Liver (tissue), 9 donors: Measurements from ENCODE around the gene RHBDF2. TPM values are rescaled to one million over a fixed set of nuclear protein-coding genes. Genes with fewer than 3 reads are reported as not detected.

Source experiments
- DNase-seq: peaks from one replicate; pipeline ENCODE4 v3.0.0-alpha.2; 2017; ENCODE audit warnings: low spot score
- H3K27ac ChIP-seq, 2 donors: one replicate each; pipeline ENCODE4 v1.7.0; 2013; ENCODE audit warnings: inconsistent platforms in 2 of 2, low read length in 2 of 2, control low read depth in 1 of 2, low read depth in 1 of 2, mild to moderate bottlenecking in 1 of 2
- H3K27me3 ChIP-seq, 4 donors: one replicate each; pipeline versions ENCODE4 v1.6.1 to v1.7.0; 2013; ENCODE audit warnings: low read length in 3 of 4, inconsistent platforms in 1 of 4, mild to moderate bottlenecking in 1 of 4, moderate library complexity in 1 of 4; ENCODE audit not compliant: control insufficient read depth in 4 of 4, insufficient read depth in 4 of 4
- H3K36me3 ChIP-seq, 4 donors: one replicate each; pipeline versions ENCODE4 v1.6.1 to v1.7.0; 2013; ENCODE audit warnings: low read length in 3 of 4, mild to moderate bottlenecking in 3 of 4, low read depth in 1 of 4, moderate library complexity in 1 of 4; ENCODE audit not compliant: control insufficient read depth in 4 of 4, insufficient read depth in 3 of 4
- H3K4me1 ChIP-seq, 4 donors: one replicate each; pipeline versions ENCODE4 v1.6.1 to v1.7.0; 2013; ENCODE audit warnings: low read length in 3 of 4, mild to moderate bottlenecking in 3 of 4, moderate library complexity in 1 of 4; ENCODE audit not compliant: control insufficient read depth in 4 of 4, insufficient read depth in 4 of 4
- H3K4me3 ChIP-seq, 3 donors: one replicate each; pipeline versions ENCODE4 v1.6.1 to v1.7.0; 2013; ENCODE audit warnings: low read length in 3 of 3, control low read depth in 1 of 3, low read depth in 1 of 3, mild to moderate bottlenecking in 1 of 3
- H3K9ac ChIP-seq, 2 donors: one replicate each; pipeline ENCODE4 v1.7.0; 2013; ENCODE audit warnings: low read length in 2 of 2, mild to moderate bottlenecking in 2 of 2, moderate library complexity in 2 of 2, control low read depth in 1 of 2, low read depth in 1 of 2
- H3K9me3 ChIP-seq, 4 donors: one replicate each; pipeline versions ENCODE4 v1.6.1 to v1.7.0; 2013; ENCODE audit warnings: low read length in 3 of 4; ENCODE audit not compliant: control insufficient read depth in 4 of 4
- EGR1 ChIP-seq, 2 donors: IDR thresholded peaks; 2 replicates each; pipeline ENCODE4 v1.6.1; 2016 to 2018; ENCODE audit warnings: antibody characterized with exemption in 2 of 2, low read depth in 2 of 2
- FOXA1 ChIP-seq: IDR thresholded peaks from 2 replicates; pipeline ENCODE4 v1.6.1; 2016; ENCODE audit warnings: antibody characterized with exemption
- FOXA2 ChIP-seq: IDR thresholded peaks from 2 replicates; pipeline ENCODE4 v1.6.1; 2016; ENCODE audit warnings: antibody characterized with exemption
- GABPA ChIP-seq, 2 donors: IDR thresholded peaks in 1 of 2; conservative IDR thresholded peaks in 1 of 2; 2 replicates each; pipeline ENCODE4 v1.6.1; 2016; ENCODE audit warnings: antibody characterized with exemption in 2 of 2, mild to moderate bottlenecking in 1 of 2, moderate library complexity in 1 of 2
- HNF4A ChIP-seq, 2 donors: conservative IDR thresholded peaks; 2 replicates each; pipeline ENCODE4 v1.6.1; 2016; ENCODE audit warnings: antibody characterized with exemption in 2 of 2, mild to moderate bottlenecking in 2 of 2
- HNF4G ChIP-seq: IDR thresholded peaks from 2 replicates; pipeline ENCODE4 v1.6.1; 2016; ENCODE audit warnings: antibody characterized with exemption
- JUND ChIP-seq, 2 donors: IDR thresholded peaks; 2 replicates each; pipeline ENCODE4 v1.6.1; 2016; ENCODE audit warnings: antibody characterized with exemption in 2 of 2
- NR2F2 ChIP-seq: IDR thresholded peaks from 2 replicates; pipeline ENCODE4 v1.6.1; 2016; ENCODE audit warnings: antibody characterized with exemption
- RAD21 ChIP-seq, 2 donors: IDR thresholded peaks; 2 replicates each; pipeline ENCODE4 v1.6.1; 2016; ENCODE audit warnings: antibody characterized with exemption in 2 of 2, mild to moderate bottlenecking in 2 of 2
- RXRA ChIP-seq, 2 donors: IDR thresholded peaks; 2 replicates each; pipeline ENCODE4 v1.6.1; 2017 to 2018; ENCODE audit warnings: antibody characterized with exemption in 2 of 2, mild to moderate bottlenecking in 1 of 2
- SP1 ChIP-seq: IDR thresholded peaks from 2 replicates; pipeline ENCODE4 v1.6.1; 2018; ENCODE audit warnings: antibody characterized with exemption, mild to moderate bottlenecking
- TAF1 ChIP-seq: conservative IDR thresholded peaks from 2 replicates; pipeline ENCODE4 v1.6.1; 2016; ENCODE audit warnings: antibody characterized with exemption, mild to moderate bottlenecking
- YY1 ChIP-seq: IDR thresholded peaks from 2 replicates; pipeline ENCODE4 v1.6.1; 2016; ENCODE audit warnings: antibody characterized with exemption, mild to moderate bottlenecking
- WGBS: extraction: QIAGEN DNeasy Blood & Tissue Kit; methylation state at CpG from one replicate; pipeline ENCODE4 v1.1.7; 2013; 5-methylcytosine and 5-hydroxymethylcytosine counted together
- polyA plus RNA-seq, 2 donors: library from polyadenylated mRNA; stranded (reverse) in 1 of 2; unstranded in 1 of 2; fragments of 200-250 nt in 1 of 2; fragments of >200 nt in 1 of 2; fragmentation: Nextera tagmentation in 1 of 2; extraction: Ambion mirVana in 1 of 2; gene quantifications; one replicate each; pipeline versions ENCODE4 v1.2.1 to v1.2.3, GENCODE V29; 2013 to 2015
- total RNA-seq, 2 donors: library from RNA; depleted of rRNA; stranded (reverse); fragments of >200 nt; gene quantifications; one replicate each; pipeline ENCODE4 v1.2.3, GENCODE V29; 2014
- TF ChIP-seq, protein P1 (sequence below): fragments of 150-350 bp; IDR thresholded peaks from 2 replicates; pipeline ENCODE4 v1.5.1; 2017; ENCODE audit warnings: improper control_type of control experiment, low read depth, low read length; ENCODE audit not compliant: missing input control
- TF ChIP-seq, protein P2 (sequence below): IDR thresholded peaks from 2 replicates; pipeline ENCODE4 v1.6.1; 2016; ENCODE audit warnings: antibody characterized with exemption
- TF ChIP-seq, protein P3 (sequence below): IDR thresholded peaks from 2 replicates; pipeline ENCODE4 v1.6.1; 2016; ENCODE audit warnings: antibody characterized with exemption
- TF ChIP-seq, protein P4 (sequence below): IDR thresholded peaks from 2 replicates; pipeline ENCODE4 v1.6.1; 2016; ENCODE audit warnings: antibody characterized with exemption
- TF ChIP-seq, protein P5 (sequence below): IDR thresholded peaks from 2 replicates; pipeline ENCODE4 v1.6.1; 2016; ENCODE audit warnings: antibody characterized with exemption, mild to moderate bottlenecking
- donor health status: healthy.
- donor health status: healthy.
- donor health status: healthy.
- donor health status: healthy.
- donor health status: healthy.

The RHBDF2 gene
- total and polyA plus RNA-seq, 4 donors: 2.9 to 6.7 (median 4.6) TPM

DNA sequence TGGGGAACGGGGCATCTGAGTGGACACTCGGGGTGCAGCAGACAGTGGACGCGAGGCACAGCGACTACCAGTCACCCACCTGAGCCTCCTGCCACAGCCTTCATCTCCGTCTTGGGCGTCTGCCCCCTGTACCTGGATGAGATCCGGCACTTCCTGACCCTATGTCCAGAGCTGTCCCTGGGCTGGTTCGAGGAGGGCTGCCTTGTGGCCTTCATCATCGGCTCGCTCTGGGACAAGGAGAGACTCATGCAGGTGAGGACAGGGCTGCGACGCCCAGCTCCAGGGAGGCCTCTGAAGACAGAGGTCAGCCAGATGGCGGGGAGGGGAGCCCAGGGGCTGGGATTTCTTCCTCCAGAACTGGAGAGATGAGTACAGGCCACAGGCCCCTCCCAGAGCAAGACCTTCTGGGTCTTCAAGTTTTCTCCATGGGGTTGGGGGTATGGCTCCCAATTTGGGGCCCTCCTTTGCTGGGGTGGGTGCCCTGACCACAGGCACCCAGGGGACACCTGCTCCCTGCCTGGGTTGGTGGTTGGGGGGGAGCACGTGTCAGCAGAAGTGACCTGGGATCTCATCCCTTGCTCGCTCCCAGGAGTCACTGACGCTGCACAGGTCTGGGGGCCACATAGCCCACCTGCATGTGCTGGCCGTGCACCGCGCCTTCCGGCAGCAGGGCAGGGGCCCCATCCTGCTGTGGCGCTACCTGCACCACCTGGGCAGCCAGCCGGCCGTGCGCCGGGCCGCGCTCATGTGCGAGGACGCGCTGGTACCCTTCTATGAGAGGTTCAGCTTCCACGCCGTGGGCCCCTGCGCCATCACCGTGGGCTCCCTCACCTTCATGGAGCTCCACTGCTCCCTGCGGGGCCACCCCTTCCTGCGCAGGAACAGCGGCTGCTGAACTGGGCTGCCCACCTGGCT, 31.9 kb downstream of the RHBDF2 start:
- peaks cover 0 to 23% (median 6%) of the 10 kb centered on the region in 4 donors for H3K36me3 ChIP-seq
- H3K9me3 ChIP-seq: no peaks in the 10 kb centered on the region
- no peaks in the 10 kb centered on the region for H3K27me3 ChIP-seq
- H3K9ac ChIP-seq: no peak overlapping the region
- 94% methylated on average over 38 of the region's 38 CpGs for WGBS
- TF ChIP-seq YY1: no peak
- TF ChIP-seq, protein P1, sequence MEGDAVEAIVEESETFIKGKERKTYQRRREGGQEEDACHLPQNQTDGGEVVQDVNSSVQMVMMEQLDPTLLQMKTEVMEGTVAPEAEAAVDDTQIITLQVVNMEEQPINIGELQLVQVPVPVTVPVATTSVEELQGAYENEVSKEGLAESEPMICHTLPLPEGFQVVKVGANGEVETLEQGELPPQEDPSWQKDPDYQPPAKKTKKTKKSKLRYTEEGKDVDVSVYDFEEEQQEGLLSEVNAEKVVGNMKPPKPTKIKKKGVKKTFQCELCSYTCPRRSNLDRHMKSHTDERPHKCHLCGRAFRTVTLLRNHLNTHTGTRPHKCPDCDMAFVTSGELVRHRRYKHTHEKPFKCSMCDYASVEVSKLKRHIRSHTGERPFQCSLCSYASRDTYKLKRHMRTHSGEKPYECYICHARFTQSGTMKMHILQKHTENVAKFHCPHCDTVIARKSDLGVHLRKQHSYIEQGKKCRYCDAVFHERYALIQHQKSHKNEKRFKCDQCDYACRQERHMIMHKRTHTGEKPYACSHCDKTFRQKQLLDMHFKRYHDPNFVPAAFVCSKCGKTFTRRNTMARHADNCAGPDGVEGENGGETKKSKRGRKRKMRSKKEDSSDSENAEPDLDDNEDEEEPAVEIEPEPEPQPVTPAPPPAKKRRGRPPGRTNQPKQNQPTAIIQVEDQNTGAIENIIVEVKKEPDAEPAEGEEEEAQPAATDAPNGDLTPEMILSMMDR: no peak
- TF ChIP-seq HNF4A (conservative IDR thresholded peaks at IDR 0.05): no peak
- TF ChIP-seq, protein P2, sequence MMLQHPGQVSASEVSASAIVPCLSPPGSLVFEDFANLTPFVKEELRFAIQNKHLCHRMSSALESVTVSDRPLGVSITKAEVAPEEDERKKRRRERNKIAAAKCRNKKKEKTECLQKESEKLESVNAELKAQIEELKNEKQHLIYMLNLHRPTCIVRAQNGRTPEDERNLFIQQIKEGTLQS: no peak
- no peak for TF ChIP-seq NR2F2
- no peak for TF ChIP-seq RXRA (IDR thresholded peaks at IDR 0.05)
- TF ChIP-seq JUND (IDR thresholded peaks at IDR 0.05): no peak
- no peak for TF ChIP-seq FOXA2
- TF ChIP-seq TAF1: no peak
- no peak for TF ChIP-seq HNF4G
- no peak for TF ChIP-seq FOXA1
- no peak for TF ChIP-seq GABPA (IDR thresholded peaks at IDR 0.05 in 1 of 2, conservative IDR thresholded peaks at IDR 0.05 in 1 of 2)
- TF ChIP-seq, protein P3, sequence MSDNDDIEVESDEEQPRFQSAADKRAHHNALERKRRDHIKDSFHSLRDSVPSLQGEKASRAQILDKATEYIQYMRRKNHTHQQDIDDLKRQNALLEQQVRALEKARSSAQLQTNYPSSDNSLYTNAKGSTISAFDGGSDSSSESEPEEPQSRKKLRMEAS: no peak
- no peak for TF ChIP-seq RAD21 (IDR thresholded peaks at IDR 0.05)
- TF ChIP-seq SP1: no peak
- TF ChIP-seq, protein P4, sequence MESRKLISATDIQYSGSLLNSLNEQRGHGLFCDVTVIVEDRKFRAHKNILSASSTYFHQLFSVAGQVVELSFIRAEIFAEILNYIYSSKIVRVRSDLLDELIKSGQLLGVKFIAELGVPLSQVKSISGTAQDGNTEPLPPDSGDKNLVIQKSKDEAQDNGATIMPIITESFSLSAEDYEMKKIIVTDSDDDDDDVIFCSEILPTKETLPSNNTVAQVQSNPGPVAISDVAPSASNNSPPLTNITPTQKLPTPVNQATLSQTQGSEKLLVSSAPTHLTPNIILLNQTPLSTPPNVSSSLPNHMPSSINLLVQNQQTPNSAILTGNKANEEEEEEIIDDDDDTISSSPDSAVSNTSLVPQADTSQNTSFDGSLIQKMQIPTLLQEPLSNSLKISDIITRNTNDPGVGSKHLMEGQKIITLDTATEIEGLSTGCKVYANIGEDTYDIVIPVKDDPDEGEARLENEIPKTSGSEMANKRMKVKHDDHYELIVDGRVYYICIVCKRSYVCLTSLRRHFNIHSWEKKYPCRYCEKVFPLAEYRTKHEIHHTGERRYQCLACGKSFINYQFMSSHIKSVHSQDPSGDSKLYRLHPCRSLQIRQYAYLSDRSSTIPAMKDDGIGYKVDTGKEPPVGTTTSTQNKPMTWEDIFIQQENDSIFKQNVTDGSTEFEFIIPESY: no peak
- DNase-seq: no peak
- peaks cover 0 to 4% (median 0%) of the 10 kb centered on the region in 4 donors for H3K4me1 ChIP-seq
- no peak overlapping the region for H3K27ac ChIP-seq
- H3K4me3 ChIP-seq: no peak overlapping the region

DNA sequence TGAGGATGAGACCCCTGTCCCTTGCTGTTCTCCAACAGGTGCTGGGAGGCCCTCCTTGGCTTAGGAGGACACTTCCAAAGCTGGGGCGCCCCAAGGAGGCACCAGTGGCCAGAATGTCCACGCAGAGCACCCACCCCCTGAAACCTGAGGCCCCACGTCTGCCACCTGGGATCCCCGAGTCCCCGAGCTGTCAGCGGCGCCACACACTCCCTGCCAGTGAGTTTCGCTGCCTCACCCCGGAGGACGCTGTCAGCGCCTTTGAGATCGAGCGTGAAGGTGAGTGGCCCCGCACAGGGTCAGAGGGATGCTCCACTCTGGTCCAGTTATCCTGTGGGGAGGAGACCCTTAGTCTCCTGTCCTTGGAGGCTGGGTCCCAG, 32.6 kb downstream of the RHBDF2 start:
- no peak for DNase-seq
- no peaks in the 10 kb centered on the region for H3K27me3 ChIP-seq
- TF ChIP-seq RAD21 (IDR thresholded peaks at IDR 0.05): no peak
- TF ChIP-seq SP1: no peak
- TF ChIP-seq EGR1 (IDR thresholded peaks at IDR 0.05; ENCODE audit: low read depth in 2 of 2): no peak
- no peak for TF ChIP-seq FOXA1
- TF ChIP-seq TAF1: no peak
- TF ChIP-seq JUND (IDR thresholded peaks at IDR 0.05): no peak
- TF ChIP-seq HNF4G: no peak
- TF ChIP-seq, protein P5, sequence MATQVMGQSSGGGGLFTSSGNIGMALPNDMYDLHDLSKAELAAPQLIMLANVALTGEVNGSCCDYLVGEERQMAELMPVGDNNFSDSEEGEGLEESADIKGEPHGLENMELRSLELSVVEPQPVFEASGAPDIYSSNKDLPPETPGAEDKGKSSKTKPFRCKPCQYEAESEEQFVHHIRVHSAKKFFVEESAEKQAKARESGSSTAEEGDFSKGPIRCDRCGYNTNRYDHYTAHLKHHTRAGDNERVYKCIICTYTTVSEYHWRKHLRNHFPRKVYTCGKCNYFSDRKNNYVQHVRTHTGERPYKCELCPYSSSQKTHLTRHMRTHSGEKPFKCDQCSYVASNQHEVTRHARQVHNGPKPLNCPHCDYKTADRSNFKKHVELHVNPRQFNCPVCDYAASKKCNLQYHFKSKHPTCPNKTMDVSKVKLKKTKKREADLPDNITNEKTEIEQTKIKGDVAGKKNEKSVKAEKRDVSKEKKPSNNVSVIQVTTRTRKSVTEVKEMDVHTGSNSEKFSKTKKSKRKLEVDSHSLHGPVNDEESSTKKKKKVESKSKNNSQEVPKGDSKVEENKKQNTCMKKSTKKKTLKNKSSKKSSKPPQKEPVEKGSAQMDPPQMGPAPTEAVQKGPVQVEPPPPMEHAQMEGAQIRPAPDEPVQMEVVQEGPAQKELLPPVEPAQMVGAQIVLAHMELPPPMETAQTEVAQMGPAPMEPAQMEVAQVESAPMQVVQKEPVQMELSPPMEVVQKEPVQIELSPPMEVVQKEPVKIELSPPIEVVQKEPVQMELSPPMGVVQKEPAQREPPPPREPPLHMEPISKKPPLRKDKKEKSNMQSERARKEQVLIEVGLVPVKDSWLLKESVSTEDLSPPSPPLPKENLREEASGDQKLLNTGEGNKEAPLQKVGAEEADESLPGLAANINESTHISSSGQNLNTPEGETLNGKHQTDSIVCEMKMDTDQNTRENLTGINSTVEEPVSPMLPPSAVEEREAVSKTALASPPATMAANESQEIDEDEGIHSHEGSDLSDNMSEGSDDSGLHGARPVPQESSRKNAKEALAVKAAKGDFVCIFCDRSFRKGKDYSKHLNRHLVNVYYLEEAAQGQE: no peak
- no peak for TF ChIP-seq HNF4A (conservative IDR thresholded peaks at IDR 0.05)
- TF ChIP-seq GABPA (IDR thresholded peaks at IDR 0.05 in 1 of 2, conservative IDR thresholded peaks at IDR 0.05 in 1 of 2): no peak
- TF ChIP-seq, protein P3: no peak
- TF ChIP-seq NR2F2: no peak
- TF ChIP-seq, protein P1: no peak

More for the DNA sequence above, 32.6 kb downstream of the RHBDF2 start:
- peaks cover 0 to 4% (median 0%) of the 10 kb centered on the region in 4 donors for H3K4me1 ChIP-seq
- no peaks in the 10 kb centered on the region for H3K9me3 ChIP-seq
- H3K36me3 ChIP-seq: peaks cover 0 to 19% (median 6%) of the 10 kb centered on the region in 4 donors
- no peak overlapping the region for H3K27ac ChIP-seq
- H3K9ac ChIP-seq: no peak overlapping the region
- 95% methylated on average over 14 of the region's 14 CpGs for WGBS
- H3K4me3 ChIP-seq: no peak overlapping the region
